Activated CD4-positive, CD25-positive, alpha-beta regulatory T cell (primary cell): ENCODE results near the gene AREL1.

Source experiments
- DNase-seq, 4 experiments: peaks; one replicate each; lab custom pipeline; 2025; lab: John Stamatoyannopoulos, UW

AREL1 gene

DNA sequence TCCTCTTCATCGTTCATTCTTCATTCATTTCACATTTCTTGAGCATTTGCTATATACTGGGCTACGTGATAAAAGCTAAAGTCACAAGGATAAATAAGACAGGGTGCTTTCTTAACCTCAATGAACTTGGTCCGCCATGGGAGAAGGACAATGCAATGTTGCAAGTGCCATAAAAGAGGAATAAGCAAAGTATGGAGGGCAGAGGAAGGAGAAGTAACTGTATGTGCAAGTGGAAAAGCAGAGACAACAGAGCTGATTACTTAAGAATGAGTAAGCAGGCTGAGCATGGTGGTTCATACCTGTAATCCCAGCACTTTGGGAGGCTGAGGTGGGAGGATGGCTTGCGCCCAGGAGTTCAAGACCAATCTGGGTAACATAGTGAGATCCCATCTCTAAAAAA lies 14.4 kb downstream of the AREL1 start:
- no peak for DNase-seq

DNA sequence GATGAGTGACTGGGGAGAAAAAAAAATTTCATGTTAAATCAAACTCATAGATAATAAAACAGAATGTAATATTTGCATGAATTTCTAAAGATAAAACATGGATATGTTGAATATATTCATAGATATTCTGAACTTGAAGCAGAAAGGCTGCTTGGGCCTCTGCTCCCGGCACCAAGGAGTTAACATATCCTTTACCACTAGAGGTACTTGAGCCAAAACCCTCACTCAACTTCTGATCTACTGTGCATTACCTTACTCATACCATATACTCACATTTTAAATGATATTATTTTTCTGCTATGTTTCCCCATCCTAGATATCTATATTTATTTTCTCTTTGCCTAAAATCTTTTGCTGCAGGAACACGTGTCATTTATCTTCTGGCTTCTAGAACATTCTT lies 14.9 kb downstream of the AREL1 start:
- DNase-seq: no peak

DNA sequence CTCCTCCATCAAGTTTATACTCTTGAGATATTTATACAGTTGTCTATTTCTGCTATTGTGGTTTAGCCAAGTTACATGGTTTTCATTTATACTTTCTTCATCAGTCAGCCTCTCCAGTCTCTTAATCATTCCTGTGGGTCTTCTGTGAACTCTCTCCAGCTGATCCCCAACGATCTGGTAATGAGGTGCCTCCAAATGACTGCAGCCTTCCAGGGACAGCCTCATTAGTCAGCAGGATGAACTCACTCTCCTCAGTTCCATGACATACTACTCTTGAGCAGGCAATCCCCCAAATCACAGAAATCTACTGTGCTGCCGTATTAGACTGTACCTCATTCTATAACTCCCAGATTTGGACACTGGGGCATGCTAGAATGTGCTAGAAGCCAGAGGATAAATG lies 15.3 kb downstream of the AREL1 start:
- DNase-seq: no peak

DNA sequence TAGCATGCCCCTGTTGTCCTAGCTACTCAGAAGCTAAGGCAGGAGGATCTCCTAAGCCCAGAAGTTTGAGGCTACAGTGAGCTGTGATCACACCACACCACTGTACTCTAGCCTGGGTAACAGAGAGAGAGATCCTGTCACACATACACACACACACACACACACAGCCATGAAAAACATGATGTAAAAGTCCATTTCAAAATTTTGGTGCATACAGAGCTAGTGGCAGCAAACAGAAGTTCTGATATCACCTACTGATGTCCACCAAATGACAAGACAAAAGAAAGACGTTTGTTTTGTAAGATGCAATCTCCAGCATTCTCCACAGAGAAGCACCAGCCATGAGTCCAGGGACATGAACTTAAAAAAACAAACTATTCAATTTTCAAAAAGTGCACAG lies 15.9 kb downstream of the AREL1 start:
- no peak for DNase-seq

DNA sequence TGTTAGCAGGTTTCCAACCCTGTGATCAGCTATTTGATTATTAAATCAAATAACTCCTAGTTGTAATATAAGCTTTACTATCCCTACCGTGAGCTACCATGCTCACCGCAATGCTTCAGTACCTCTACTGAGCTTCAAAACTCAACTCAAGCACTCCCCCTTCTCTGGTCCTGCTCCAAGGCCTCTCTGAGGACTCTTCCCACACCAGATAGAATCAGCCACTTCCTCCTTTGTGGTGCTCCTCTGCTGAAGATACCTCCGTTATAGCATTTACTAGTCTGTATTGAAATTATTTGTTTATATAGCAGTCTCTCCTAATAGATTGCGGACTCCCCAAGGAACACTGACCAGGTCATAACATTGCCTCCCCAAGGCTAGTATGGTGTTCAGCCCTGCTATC lies 17.5 kb downstream of the AREL1 start:
- no peak for DNase-seq

DNA sequence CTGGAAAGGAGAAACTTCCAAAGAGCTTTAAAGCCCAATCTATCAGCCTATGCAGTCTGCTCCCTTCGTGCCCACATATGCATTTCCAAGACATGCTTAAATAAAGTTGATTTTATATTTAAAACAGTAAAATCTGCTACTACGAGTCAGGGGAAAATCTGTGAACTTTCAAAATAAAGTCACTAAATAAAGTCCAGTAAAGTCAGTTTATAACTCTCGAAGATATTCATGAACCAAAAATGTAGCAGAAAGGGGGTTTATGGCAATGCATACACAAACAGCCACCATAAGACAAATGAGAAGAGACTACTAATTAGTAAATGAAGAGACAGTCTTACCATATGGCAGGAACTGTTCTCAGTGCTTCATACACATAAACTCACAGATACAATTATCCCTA lies 19.7 kb downstream of the AREL1 start:
- no peak for DNase-seq

DNA sequence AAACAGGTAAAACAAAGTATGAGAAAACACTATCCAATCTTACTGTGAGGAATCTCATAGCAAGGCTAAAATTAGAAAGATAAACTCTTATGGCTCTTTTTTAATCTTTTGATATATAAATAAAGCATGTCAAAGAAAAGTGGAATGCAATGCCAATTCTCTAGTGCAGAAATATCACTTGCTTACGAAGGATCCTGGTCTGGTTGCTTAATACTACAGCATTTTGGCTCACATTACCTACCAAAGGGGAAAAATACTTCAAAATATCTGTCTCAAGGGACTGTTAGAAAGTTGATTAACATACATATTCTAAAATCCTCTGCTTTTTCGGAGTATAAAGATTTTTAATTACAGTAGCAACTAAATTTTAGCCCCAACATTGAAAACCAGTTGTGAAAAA lies 21.4 kb downstream of the AREL1 start:
- no peak for DNase-seq

DNA sequence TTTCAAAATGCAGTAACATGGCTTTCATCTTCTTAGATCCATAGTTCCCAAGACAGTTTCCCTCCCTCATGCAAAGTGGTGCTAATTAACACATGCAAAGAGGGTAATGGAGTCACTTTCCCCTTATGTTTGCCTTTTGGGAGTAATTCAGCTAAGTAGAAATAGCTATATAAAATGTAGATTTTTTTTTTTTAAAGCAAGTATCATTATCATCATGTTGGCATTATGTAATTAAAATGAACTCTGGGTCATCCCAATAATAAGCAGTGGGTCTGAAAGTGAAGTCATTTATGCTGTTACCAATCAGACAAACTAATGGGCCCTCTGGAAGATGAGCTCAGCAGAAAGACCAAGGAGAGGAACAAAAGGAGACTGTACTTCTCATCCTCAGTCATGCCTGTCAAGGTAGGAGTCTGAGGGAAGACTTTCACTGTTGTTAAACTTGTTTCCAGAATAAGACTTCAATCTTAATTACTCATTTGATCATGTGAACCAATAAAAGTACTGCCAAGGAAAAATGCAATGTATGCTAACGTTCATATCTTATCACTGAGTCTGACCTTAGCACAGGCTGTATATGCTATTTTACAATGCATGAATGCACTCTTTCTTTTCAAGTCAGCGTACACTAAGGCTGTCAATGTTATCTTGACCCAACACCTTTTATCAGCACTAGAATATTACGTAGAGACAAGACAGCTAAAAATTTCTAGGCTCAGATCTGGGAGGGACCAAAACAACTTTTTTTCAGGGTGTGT lies 26.8 kb downstream of the AREL1 start:
- no peak for DNase-seq

DNA sequence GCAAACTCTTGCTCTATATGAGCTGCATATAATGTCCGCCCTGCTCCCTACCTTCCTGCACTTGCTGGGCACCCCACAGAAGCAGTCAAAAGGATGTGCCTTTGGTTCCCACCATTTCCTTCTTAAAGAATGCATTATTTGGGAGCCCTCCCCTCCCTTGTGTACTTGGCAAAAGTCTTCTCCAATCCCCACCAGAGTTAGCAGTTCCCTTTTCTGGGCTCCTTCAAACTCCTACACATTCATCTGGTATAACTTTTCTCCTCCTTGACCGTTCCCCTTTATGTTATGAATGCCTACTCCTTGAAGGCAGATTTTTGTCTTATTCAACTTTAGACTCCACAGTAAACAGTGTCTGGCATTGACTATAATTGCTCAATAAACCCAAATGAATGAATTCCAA lies 27.8 kb downstream of the AREL1 start:
- no peak for DNase-seq

DNA sequence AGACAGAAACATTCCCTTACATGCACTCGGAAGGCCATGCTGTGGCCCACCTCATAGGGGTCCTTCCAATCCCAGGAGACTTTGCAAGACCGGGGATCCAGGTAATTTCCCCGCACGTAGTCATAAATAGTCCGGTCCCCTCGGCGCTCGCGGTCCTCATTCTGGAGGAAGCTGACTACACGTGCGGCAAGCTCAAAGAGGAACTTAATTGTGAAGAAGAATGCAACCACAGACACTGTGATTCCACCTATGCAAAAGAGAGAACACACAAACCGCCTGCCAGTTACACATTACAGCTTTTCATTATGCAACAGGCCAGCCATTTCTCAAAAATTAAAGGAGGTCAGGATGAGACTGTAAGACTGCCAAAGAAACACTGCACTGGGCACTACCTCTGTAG lies 28.4 kb downstream of the AREL1 start:
- no peak for DNase-seq

DNA sequence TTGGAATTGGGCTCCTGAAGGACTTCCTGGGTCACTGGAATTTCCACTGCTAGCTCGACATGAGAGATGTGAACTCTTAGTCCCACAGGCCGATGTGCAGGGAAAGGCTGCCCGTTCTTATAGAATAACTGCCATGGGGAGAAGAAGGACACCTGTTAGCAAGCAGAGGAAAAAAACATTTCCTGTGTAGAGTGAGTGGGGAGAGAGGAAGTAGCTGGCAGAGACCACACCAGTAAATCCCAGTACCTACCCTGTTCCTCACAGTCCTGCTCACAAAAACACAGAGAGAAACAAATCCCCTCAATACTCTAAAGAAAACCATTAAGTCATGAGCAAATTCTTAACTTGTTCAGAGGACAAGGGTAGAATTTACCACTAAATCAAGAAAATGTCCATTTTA lies 29.5 kb downstream of the AREL1 start:
- DNase-seq: no peak

DNA sequence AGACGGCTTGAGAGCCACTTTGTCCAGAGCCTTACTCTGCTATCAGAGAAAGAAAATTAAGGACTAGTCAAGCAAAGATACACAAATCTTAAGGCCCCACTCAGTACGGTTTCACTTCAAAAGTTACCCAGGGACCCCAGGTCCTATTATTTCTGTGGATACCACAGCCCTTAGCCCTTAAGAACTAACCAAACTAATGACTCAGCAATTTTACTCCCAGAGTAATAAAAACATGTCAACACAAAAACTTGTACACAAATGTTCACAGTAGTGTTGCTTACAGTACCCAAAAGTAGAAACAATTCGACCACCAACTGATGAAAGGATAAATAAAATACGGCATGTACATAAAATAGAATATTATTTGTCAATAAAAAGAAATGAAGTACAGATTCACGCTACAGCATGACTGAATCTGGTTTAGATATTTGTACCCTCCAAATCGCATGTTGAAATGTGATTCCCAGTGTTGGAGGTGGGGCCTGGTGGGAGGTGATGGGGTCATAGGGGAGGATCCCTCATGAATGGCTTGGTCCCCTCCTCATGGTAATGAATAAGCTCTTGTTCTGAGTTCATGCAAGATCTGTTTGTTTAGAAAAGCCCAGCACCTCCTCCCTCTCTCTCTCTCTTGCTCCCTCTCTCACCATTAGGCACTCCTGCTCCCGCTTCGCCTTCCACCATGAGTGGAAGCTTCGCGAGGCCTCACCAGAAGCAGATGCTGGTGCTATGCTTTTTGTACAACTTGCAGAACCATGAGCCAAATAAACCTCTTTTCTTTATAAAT lies 30.5 kb downstream of the AREL1 start:
- no peak for DNase-seq

DNA sequence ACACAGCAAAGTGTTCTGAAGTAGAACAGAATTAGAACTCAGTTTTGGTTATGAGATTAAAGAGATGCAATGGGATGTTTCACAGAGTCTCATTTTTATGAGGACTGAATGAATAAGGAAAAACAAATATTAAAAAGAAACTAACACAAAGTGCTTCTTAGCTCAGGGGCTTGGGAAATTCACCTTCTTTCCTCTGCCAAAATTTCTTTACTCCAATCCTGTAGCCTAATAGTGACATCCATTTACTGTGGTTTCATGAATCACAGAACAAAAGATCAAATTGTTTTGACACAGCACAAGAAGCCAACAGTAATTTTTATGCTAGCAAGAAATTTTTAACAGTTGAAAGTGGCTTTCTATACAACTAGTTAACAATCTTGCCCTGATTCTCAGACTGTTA lies 37.7 kb downstream of the AREL1 start:
- DNase-seq: no peak

DNA sequence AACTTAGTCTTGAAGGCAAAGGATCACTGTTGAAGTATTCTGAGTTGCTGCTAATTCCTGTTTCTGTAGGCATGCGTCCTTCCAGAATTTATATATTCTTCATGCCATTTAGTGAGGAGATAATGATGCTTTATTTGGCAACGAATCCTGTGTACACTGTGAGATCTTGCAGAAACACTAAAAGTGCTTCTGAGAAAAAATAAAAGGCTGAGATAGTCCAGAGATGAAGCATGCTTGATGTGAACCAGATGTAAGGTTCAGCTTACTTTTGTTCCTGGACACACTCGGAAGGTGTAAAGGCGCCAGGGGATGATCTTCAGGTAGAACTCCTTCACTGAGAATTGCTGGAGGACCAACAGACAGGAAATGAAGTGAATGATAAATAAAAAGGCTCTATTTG lies 39.1 kb downstream of the AREL1 start:
- no peak for DNase-seq

DNA sequence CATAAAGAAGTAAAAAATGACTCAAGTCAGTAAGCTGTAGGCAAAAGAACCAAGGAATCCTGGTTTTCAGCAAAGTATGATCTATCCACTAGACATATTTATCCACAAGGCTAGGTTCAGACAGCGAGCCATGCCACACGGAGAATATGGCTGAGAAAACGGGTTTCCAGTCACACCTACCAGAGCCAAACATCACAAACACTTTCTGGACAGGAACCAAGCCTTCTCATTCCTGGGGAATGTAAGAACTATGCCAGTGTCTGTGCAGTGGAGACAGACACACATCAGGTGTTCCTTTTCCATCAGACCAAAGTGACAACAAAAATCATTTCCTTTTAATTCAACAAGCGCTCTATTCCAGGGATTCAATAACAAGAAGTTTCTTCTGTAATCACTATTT lies 41.1 kb downstream of the AREL1 start:
- DNase-seq: no peak

DNA sequence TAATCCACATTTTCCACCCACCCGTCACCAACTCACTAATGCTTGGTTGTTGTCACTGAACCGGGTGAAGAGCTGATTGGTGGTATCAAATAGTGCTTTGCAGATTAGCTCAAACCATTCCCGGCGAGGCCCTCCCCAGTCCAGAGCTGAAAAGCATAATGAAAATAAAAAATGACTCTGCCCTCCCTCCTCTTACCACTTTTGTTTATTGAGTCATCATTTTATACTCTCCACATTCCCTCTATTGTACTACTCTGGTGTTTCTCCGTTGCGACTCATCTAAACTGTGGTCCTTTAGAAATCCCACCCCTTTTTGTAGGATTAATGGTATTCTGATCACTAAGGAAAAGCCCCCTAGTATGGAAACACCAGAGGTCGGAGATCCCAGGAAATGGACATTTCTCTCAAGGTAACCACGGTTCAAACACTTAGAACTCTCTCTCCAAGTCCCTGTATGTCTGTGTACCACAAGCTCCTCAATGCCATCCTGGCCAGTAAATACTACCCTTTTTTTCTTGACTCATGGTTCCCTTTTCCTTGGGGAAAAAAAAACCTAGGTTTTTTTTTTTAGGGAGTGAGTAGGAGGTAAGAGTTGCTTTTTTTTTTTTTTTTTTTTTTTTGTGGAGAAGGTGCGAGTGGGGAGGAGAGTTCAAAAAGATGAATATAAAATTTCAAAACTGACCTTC lies 42.0 kb downstream of the AREL1 start:
- no peak for DNase-seq

DNA sequence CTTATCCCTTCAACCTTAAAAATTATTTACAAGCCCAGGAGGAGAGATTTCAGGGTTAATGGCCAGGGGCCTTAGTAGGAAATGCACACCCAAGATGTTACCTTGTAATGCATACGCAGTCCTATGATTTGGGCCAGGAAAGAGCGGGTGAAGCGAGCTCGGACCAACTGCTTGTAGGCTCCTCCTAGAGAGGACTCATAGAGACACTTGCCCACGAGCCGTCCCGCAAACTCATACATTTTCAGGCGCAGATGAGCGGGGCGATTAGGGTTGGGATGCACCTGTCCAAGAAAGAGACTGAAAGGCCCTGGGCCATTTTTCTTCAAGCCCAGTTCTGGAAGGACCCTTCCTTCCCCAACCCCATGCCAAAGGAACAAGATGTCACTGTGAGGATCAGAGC lies 43.0 kb downstream of the AREL1 start:
- no peak for DNase-seq

DNA sequence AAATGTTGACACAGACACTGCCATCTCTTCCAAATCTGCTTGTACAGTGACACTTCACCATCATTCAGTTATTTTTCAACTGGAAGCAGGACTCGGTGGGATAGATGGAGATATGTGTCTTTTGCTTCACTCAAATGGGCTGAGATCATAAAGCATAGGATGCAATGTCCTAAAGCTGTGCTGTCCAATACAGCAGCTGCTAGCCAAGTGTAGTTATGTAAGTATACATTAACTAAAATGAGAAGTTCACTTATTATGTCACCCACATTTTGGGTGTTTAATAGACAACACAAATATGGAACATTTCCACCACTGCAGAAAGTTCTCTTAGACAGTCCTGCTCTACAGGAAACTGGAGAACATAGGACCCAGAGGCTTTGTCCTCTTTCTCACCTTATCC lies 43.6 kb downstream of the AREL1 start:
- no peak for DNase-seq

DNA sequence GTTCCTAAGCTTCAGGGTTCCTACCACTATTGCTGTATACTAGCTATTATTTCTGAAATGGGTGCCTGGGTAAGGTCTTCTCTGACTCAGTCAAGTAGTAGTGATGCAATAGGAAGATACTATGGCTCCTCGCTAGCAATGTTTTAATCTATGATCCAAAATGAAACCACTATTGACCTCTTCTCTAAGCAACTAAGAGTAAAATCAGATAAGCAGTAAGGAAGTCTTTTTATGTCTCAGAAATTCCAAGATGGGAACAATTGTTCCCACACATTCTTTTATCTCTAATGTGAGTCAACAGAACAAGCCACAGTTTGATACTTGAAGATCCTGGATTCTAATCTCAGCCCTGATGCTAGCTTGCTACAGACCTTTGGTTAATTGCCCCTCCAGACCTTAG lies 45.1 kb downstream of the AREL1 start:
- DNase-seq: no peak

DNA sequence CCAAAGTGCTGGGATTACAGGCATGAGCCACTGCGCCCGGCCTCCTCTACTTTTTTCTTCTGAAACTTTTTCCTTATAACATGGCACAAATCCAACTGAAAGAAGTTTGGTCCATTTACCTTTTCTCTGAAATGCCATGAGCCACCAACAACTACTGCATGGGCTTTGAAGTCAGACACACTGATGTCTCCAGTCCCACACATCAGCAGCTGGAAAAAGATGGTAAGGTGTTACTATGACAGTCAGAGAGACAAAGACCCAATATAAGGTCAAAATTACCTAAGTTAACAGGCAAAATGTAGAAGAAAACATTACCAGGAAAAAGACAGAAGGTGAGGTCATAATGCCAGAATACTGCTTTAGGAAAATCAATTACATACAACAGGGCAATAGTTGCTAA lies 48.2 kb downstream of the AREL1 start:
- DNase-seq: no peak

DNA sequence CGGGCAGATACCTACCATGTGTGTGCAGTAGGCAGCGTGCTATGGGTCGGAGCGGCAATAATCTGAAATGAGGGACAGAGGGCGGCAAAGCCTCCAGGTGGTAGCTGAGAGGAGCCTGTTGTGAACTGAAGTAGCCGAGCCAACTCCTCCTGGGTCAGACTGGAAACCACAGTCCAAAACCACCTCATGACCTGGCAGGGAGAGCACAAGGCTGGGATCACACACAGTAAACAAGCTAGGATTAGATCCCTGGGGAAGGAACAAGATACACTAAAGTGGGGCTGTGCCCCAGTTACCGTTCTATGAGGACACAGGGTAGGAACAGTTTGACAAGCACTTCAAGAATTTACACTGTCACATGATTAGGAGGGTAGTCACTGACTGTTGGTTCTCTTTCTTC lies 49.0 kb downstream of the AREL1 start:
- no peak for DNase-seq

DNA sequence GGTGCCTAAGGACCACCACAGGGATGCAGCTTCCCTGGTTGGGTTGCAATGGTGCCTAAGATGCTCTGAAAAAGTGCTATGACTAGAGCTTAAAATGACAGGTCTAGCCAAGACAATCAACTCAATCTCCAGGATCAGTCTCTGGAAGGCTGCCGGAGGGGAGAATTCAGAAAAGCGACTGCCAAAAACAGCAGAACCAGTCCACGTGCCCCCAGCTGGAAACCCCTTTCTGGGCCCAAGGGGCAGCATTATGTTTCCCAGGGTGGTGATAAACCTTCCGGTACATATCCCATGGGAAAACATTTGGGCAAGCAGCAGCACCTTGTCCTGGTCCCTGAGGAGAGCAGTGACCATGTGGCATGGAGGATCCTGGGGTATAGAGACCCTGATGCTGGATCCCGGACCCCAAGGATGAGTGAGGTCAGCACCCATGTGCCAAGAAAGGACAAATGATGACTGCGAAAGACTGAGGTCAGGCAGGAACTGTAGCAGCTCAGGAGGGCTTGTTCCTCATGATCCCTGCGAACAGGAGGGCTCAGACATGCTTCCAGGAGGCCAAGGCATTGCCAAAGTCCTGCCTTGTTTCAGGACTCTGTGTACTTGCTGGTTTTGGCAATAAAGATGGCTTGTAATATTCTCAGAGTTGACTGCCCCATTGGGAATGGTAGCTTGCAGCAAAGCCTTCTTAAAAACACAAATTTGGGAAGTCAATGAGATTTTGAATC lies 51.0 kb downstream of the AREL1 start:
- no peak for DNase-seq

DNA sequence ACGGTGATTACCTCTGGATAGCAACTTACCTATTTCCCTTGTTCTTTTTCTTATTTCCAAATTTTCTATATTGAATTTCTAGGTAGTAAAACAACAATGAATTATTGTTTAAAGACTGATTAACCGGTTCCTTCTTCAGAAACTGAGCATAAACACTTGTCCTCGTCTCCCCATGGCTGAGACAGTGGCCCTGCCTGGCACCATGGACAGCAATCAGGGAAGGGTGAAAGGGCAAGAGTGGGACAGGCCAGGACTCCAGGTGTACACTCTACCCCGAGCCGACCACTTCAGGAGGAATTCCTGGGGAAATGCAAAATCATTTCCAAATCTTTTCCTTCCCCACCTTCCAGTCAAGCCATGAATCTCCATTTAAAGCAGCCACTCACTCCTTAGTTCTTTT lies 52.0 kb downstream of the AREL1 start:
- no peak for DNase-seq
